HG03469 (cell line): ENCODE results near the gene MCTP2.

ENCODE experiments used
- ATAC-seq: cut with Tn5 transposase; IDR thresholded peaks from one replicate; pipeline ENCODE4 v1.9.1; 2021; ENCODE audit warnings: mild to moderate bottlenecking, moderate library complexity, moderate number of reproducible peaks; ENCODE audit not compliant: unreplicated experiment

MCTP2 gene

GRCh38 chr15:94432279-94432678 lies 200.9 kb downstream of the MCTP2 start:
- ATAC-seq = no peak

- no peak for ATAC-seq
Measured at GRCh38 chr15:94439158-94439557, 207.8 kb downstream of the MCTP2 start.

- no peak for ATAC-seq
Measured at GRCh38 chr15:94441760-94442159, 210.4 kb downstream of the MCTP2 start.

- no peak for ATAC-seq
Measured at GRCh38 chr15:94442480-94442879, 211.1 kb downstream of the MCTP2 start.

GRCh38 chr15:94443186-94443585 lies 211.8 kb downstream of the MCTP2 start:
- no peak for ATAC-seq

GRCh38 chr15:94445566-94446160 lies 214.3 kb downstream of the MCTP2 start:
- no peak for ATAC-seq

- ATAC-seq = no peak
Measured at GRCh38 chr15:94446441-94446840, 215.1 kb downstream of the MCTP2 start.

- ATAC-seq = no peak
Measured at GRCh38 chr15:94451466-94451865, 220.1 kb downstream of the MCTP2 start.

GRCh38 chr15:94453227-94453988 lies 222.0 kb downstream of the MCTP2 start:
- ATAC-seq = no peak

GRCh38 chr15:94455297-94455696 lies 223.9 kb downstream of the MCTP2 start:
- no peak for ATAC-seq

GRCh38 chr15:94456226-94456625 lies 224.9 kb downstream of the MCTP2 start:
- ATAC-seq = no peak

- no peak for ATAC-seq
Measured at GRCh38 chr15:94457661-94458060, 226.3 kb downstream of the MCTP2 start.

GRCh38 chr15:94460624-94461023 lies 229.3 kb downstream of the MCTP2 start:
- no peak for ATAC-seq

- no peak for ATAC-seq
Measured at GRCh38 chr15:94467034-94467433, 235.7 kb downstream of the MCTP2 start.

- ATAC-seq = no peak
Measured at GRCh38 chr15:94470492-94470891, 239.1 kb downstream of the MCTP2 start.

- no peak for ATAC-seq
Measured at GRCh38 chr15:94476686-94477085, 245.3 kb downstream of the MCTP2 start.

- ATAC-seq = no peak
Measured at GRCh38 chr15:94477913-94478553, 246.7 kb downstream of the MCTP2 start.

- no peak for ATAC-seq
Measured at GRCh38 chr15:94478763-94479162, 247.4 kb downstream of the MCTP2 start.

GRCh38 chr15:94480289-94480834 lies 249.0 kb downstream of the MCTP2 start:
- no peak for ATAC-seq

GRCh38 chr15:94485148-94485719 lies 253.9 kb downstream of the MCTP2 start:
- no peak for ATAC-seq

- ATAC-seq = no peak
Measured at GRCh38 chr15:94487635-94488034, 256.3 kb downstream of the MCTP2 start.
